Activated CD4-positive, alpha-beta T cell treated with anti-CD3 and anti-CD28 coated beads for 48 hours (primary cell): ENCODE results near the gene VDAC1.
A peak's percentile ranks its signal among the peaks of the same experiment; 100 is the strongest.
"Not testable (repeated sequence)": the region's sequence is repeated elsewhere in the genome, so short reads cannot be mapped to it uniquely, and the experiment has no call there.

Source experiments
- DNase-seq: peaks from one replicate; pipeline ENCODE4 v3.0.0-alpha.2; 2020

Gene VDAC1

GRCh38 chr5:134004626-134005416, at the start of gene VDAC1:
Gene VDAC1 (minus strand): TSS chr5:134004975. CDS start chr5:133993012, 11,963 bp downstream.
- DNase-seq: peak; percentile 88

- no peak for DNase-seq
Measured at GRCh38 chr5:134053840-134054338, 49.1 kb upstream of the VDAC1 start.

- no peak for DNase-seq
Measured at GRCh38 chr5:134053314-134053839, 48.6 kb upstream of the VDAC1 start.

GRCh38 chr5:134051305-134051704, 46.5 kb upstream of the VDAC1 start:
- peak; percentile 40 for DNase-seq

- no peak for DNase-seq
Measured at GRCh38 chr5:134048864-134049263, 44.1 kb upstream of the VDAC1 start.

GRCh38 chr5:134047687-134048056, 42.9 kb upstream of the VDAC1 start:
- DNase-seq: no peak

- no peak for DNase-seq
Measured at GRCh38 chr5:134046801-134047686, 42.3 kb upstream of the VDAC1 start.

- no peak for DNase-seq
Measured at GRCh38 chr5:134046330-134046729, 41.6 kb upstream of the VDAC1 start.

- DNase-seq: no peak
Measured at GRCh38 chr5:134043793-134044792, 39.3 kb upstream of the VDAC1 start.

- no peak for DNase-seq
Measured at GRCh38 chr5:134041570-134042411, 37.0 kb upstream of the VDAC1 start.

- no peak for DNase-seq
Measured at GRCh38 chr5:134038138-134038537, 33.4 kb upstream of the VDAC1 start.

- DNase-seq: no peak
Measured at GRCh38 chr5:134037160-134037559, 32.4 kb upstream of the VDAC1 start.

GRCh38 chr5:134034326-134034725, 29.6 kb upstream of the VDAC1 start:
- DNase-seq: no peak

- DNase-seq: not testable (repeated sequence)
Measured at GRCh38 chr5:134030303-134030964, 25.7 kb upstream of the VDAC1 start.

GRCh38 chr5:134029156-134029555, 24.4 kb upstream of the VDAC1 start:
- no peak for DNase-seq

- no peak for DNase-seq
Measured at GRCh38 chr5:134028496-134028895, 23.7 kb upstream of the VDAC1 start.

GRCh38 chr5:134027288-134027615, 22.5 kb upstream of the VDAC1 start:
- no peak for DNase-seq

- DNase-seq: peak; percentile 70
Measured at GRCh38 chr5:134026521-134027287, 21.9 kb upstream of the VDAC1 start.

GRCh38 chr5:134025786-134026185, 21.0 kb upstream of the VDAC1 start:
- no peak for DNase-seq

- DNase-seq: no peak
Measured at GRCh38 chr5:134024811-134025210, 20.0 kb upstream of the VDAC1 start.
